ENCODE results near the gene AASDHPPT.

AASDHPPT gene

DNA sequence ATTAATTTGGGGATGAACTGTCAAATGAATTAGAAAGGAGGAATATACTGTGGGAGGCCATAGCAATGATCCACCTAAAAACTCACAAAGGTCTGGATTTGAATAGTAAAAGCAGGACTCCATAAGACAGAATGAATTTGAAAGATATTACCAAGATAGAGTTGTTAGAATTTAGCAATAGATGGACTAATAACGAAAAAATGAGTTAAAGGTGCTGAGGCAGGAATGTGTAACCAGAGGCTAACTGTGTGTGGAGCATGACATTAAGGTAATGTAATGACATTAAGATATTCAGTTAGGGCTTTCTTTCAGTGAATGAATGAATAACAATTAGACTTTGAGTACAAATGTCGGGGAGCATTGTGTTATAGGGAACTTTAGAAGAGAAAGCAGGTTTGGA lies 51.3 kb downstream of the AASDHPPT start:
- no peaks in the 10 kb centered on the region for H4K20me1 ChIP-seq (ENCODE audit: low read depth, low read length)
- no peak overlapping the region for H3K4me3 ChIP-seq (ENCODE audit: insufficient read depth, low read length, poor library complexity, severe bottlenecking)
- no peaks in the 10 kb centered on the region for H3K79me2 ChIP-seq (ENCODE audit: insufficient read depth, low read length)
- H3F3A ChIP-seq (ENCODE audit: insufficient read depth), result no peaks in the 10 kb centered on the region
- no peaks in the 10 kb centered on the region for H3K9me3 ChIP-seq (ENCODE audit: insufficient read depth, low read length)
- no peak overlapping the region for H3K27ac ChIP-seq (ENCODE audit: low read depth, low read length)
- TF ChIP-seq, protein P1, sequence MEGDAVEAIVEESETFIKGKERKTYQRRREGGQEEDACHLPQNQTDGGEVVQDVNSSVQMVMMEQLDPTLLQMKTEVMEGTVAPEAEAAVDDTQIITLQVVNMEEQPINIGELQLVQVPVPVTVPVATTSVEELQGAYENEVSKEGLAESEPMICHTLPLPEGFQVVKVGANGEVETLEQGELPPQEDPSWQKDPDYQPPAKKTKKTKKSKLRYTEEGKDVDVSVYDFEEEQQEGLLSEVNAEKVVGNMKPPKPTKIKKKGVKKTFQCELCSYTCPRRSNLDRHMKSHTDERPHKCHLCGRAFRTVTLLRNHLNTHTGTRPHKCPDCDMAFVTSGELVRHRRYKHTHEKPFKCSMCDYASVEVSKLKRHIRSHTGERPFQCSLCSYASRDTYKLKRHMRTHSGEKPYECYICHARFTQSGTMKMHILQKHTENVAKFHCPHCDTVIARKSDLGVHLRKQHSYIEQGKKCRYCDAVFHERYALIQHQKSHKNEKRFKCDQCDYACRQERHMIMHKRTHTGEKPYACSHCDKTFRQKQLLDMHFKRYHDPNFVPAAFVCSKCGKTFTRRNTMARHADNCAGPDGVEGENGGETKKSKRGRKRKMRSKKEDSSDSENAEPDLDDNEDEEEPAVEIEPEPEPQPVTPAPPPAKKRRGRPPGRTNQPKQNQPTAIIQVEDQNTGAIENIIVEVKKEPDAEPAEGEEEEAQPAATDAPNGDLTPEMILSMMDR (IDR thresholded peaks at IDR 0.05; ENCODE audit: insufficient read depth, low read length, poor library complexity, severe bottlenecking), result no peak
- no peak for TF ChIP-seq EZH2phosphoT487 (conservative IDR thresholded peaks at IDR 0.05; ENCODE audit: low read length)
- no peaks in the 10 kb centered on the region for H3K27me3 ChIP-seq (ENCODE audit: low read length)
- no peak overlapping the region for H3K4me2 ChIP-seq (ENCODE audit: low read depth, low read length, poor library complexity, severe bottlenecking)
- no peaks in the 10 kb centered on the region for H3K36me3 ChIP-seq (ENCODE audit: low read length)
- H3K9me2 ChIP-seq (replicated peaks; ENCODE audit: insufficient read depth, low read length), result no peaks in the 10 kb centered on the region
- no peak overlapping the region for H2AFZ ChIP-seq (ENCODE audit: low read depth, low read length, severe bottlenecking)
- no peak overlapping the region for H3K9ac ChIP-seq (ENCODE audit: low read length)

DNA sequence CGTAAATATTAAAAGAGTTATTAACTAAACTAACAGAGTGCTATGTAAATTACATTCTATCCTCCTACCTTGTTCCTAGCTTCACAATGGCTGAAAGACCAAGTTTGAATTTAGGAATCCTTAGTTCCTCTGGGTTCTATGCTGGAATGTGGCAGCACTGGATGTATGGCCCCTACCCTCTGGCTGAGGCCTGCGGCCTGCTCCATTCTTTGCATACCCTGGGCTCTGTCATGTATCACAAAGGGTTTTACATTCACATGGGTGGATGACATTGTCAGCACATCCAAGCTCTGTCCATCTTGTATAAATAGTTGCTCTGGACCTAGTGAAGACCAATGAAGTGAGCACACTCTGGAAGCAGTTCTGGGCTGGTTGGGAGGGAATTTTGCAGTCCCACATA lies 54.5 kb downstream of the AASDHPPT start:
- no peak overlapping the region for H3K9ac ChIP-seq (ENCODE audit: low read length)
- H4K20me1 ChIP-seq (ENCODE audit: low read depth, low read length), result no peaks in the 10 kb centered on the region
- TF ChIP-seq, protein P1 (IDR thresholded peaks at IDR 0.05; ENCODE audit: insufficient read depth, low read length, poor library complexity, severe bottlenecking), result no peak
- no peak overlapping the region for H3K4me2 ChIP-seq (ENCODE audit: low read depth, low read length, poor library complexity, severe bottlenecking)
- no peaks in the 10 kb centered on the region for H3K79me2 ChIP-seq (ENCODE audit: insufficient read depth, low read length)
- H3K9me2 ChIP-seq (replicated peaks; ENCODE audit: insufficient read depth, low read length), result no peaks in the 10 kb centered on the region
- no peaks in the 10 kb centered on the region for H3F3A ChIP-seq (ENCODE audit: insufficient read depth)
- no peaks in the 10 kb centered on the region for H3K36me3 ChIP-seq (ENCODE audit: low read length)
- H3K9me3 ChIP-seq (ENCODE audit: insufficient read depth, low read length), result no peaks in the 10 kb centered on the region
- no peak overlapping the region for H3K27ac ChIP-seq (ENCODE audit: low read depth, low read length)
- no peak overlapping the region for H2AFZ ChIP-seq (ENCODE audit: low read depth, low read length, severe bottlenecking)
- no peaks in the 10 kb centered on the region for H3K27me3 ChIP-seq (ENCODE audit: low read length)
- no peak overlapping the region for H3K4me3 ChIP-seq (ENCODE audit: insufficient read depth, low read length, poor library complexity, severe bottlenecking)

DNA sequence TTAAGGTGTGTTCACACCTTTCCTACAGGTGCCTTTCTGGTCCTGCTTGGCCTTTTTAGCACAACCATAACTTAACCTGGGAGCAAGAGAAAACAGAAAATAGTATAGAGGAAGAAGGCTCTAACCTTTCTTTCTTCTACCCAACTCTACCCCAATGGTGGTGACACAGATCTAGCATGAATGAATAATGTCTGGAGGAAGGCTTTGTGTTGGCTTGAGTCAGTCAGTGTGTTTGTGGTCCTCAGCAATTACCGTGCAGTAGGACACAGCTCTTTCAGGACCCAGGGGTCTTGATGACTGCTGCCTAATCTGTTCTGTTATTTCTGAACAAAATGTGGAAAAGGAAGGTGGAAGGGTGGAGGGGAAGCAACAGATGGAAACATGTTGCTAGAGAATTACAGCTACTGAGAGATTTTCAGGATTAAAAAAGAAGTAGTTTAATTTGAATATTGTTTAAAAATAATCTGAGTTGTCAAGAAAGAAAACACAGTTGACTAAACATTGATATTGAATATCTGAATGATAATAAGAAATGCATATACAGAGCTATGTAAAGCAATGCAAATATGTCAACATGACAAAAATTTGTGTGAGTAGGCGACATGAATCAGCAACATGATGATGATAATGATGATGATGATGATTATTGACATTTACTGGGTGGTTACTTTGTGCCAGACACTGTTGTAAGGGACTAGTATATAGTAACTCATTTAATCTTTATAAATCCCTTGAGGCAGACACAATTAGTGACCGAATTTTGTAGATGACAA lies 55.3 kb downstream of the AASDHPPT start:
- no peak overlapping the region for H3K27ac ChIP-seq (ENCODE audit: low read depth, low read length)
- H3K9me2 ChIP-seq (replicated peaks; ENCODE audit: insufficient read depth, low read length), result no peaks in the 10 kb centered on the region
- H3K27me3 ChIP-seq (ENCODE audit: low read length), result no peaks in the 10 kb centered on the region
- no peaks in the 10 kb centered on the region for H3K9me3 ChIP-seq (ENCODE audit: insufficient read depth, low read length)
- no peaks in the 10 kb centered on the region for H4K20me1 ChIP-seq (ENCODE audit: low read depth, low read length)
- H2AFZ ChIP-seq (ENCODE audit: low read depth, low read length, severe bottlenecking), result no peak overlapping the region
- H3K79me2 ChIP-seq (ENCODE audit: insufficient read depth, low read length), result no peaks in the 10 kb centered on the region
- no peak overlapping the region for H3K4me3 ChIP-seq (ENCODE audit: insufficient read depth, low read length, poor library complexity, severe bottlenecking)
- TF ChIP-seq, protein P1 (IDR thresholded peaks at IDR 0.05; ENCODE audit: insufficient read depth, low read length, poor library complexity, severe bottlenecking), result no peak
- TF ChIP-seq EZH2phosphoT487 (conservative IDR thresholded peaks at IDR 0.05; ENCODE audit: low read length), result no peak
- H3K36me3 ChIP-seq (ENCODE audit: low read length), result no peaks in the 10 kb centered on the region
- no peaks in the 10 kb centered on the region for H3F3A ChIP-seq (ENCODE audit: insufficient read depth)
- no peak overlapping the region for H3K4me2 ChIP-seq (ENCODE audit: low read depth, low read length, poor library complexity, severe bottlenecking)
- H3K9ac ChIP-seq (ENCODE audit: low read length), result no peak overlapping the region

Data from SU-DHL-6 (cell line).